H9 (cell line): ENCODE measurements around the gene DDX59. TPM values are rescaled to one million over a fixed set of nuclear protein-coding genes. Genes with fewer than 3 reads are reported as not detected.

Experiments
- DNase-seq: peaks from one replicate; pipeline ENCODE4 v3.0.0-alpha.2; 2017
- H2AFZ ChIP-seq: one replicate; pipeline ENCODE4 v1.6.1; 2013; ENCODE audit warnings: mild to moderate bottlenecking, low read length, control low read depth, moderate library complexity
- H2AK5ac ChIP-seq: 2 replicates; pipeline ENCODE4 v1.6.1; 2013; ENCODE audit warnings: low read length, control low read depth, mixed read lengths; ENCODE audit not compliant: insufficient read length
- H2BK120ac ChIP-seq: one replicate; pipeline ENCODE4 v1.6.1; 2013; ENCODE audit warnings: low read depth, mild to moderate bottlenecking, low read length, control low read depth, inconsistent platforms; ENCODE audit not compliant: poor library complexity, severe bottlenecking
- H2BK12ac ChIP-seq: 2 replicates; pipeline ENCODE4 v1.6.1; 2013; ENCODE audit warnings: low read length, control low read depth, mixed read lengths, low read depth; ENCODE audit not compliant: insufficient read length
- H2BK15ac ChIP-seq: 2 replicates; pipeline ENCODE4 v1.6.1; 2013; ENCODE audit warnings: low read depth, low read length, control low read depth
- H2BK20ac ChIP-seq: one replicate; pipeline ENCODE4 v1.6.1; 2013; ENCODE audit warnings: low read depth, mild to moderate bottlenecking, low read length, control low read depth, inconsistent platforms; ENCODE audit not compliant: poor library complexity, severe bottlenecking
- H2BK5ac ChIP-seq: 2 replicates; pipeline ENCODE4 v1.6.1; 2013; ENCODE audit warnings: low read length, control low read depth, mixed read lengths; ENCODE audit not compliant: insufficient read length
- H3K14ac ChIP-seq: 2 replicates; pipeline ENCODE4 v1.6.1; 2013; ENCODE audit warnings: low read length, control low read depth; ENCODE audit not compliant: insufficient read depth
- H3K18ac ChIP-seq: 2 replicates; pipeline ENCODE4 v1.6.1; 2013; ENCODE audit warnings: low read depth, mild to moderate bottlenecking, mixed read lengths, low read length, control low read depth; ENCODE audit not compliant: insufficient read length
- H3K23ac ChIP-seq: 2 replicates; pipeline ENCODE4 v1.6.1; 2013; ENCODE audit warnings: low read length, control low read depth, mixed read lengths, low read depth; ENCODE audit not compliant: insufficient read length
- H3K23me2 ChIP-seq: 2 replicates; pipeline ENCODE4 v1.6.1; 2013; ENCODE audit warnings: low read depth, mild to moderate bottlenecking, mixed read lengths, low read length, control low read depth; ENCODE audit not compliant: insufficient read length, poor library complexity, severe bottlenecking
- H3K27ac ChIP-seq: 2 replicates; pipeline ENCODE4 v1.5.1; 2013; ENCODE audit warnings: low read length, control low read depth, mixed read lengths, low read depth; ENCODE audit not compliant: insufficient read length
- H3K27me3 ChIP-seq: 2 replicates; pipeline ENCODE4 v1.6.1; 2013; ENCODE audit warnings: low read length, control low read depth, inconsistent platforms; ENCODE audit not compliant: insufficient read depth
- H3K4ac ChIP-seq: 2 replicates; pipeline ENCODE4 v1.6.1; 2013; ENCODE audit warnings: low read depth, mild to moderate bottlenecking, control low read depth, inconsistent platforms, low read length, moderate library complexity
- H3K4me1 ChIP-seq: 2 replicates; pipeline ENCODE4 v1.6.1; 2013; ENCODE audit warnings: low read length, control low read depth, inconsistent platforms; ENCODE audit not compliant: insufficient read depth
- H3K4me2 ChIP-seq: 2 replicates; pipeline ENCODE4 v1.6.1; 2013; ENCODE audit warnings: low read length, control low read depth, mixed read lengths; ENCODE audit not compliant: insufficient read length, insufficient read depth
- H3K56ac ChIP-seq: 2 replicates; pipeline ENCODE4 v1.6.1; 2013; ENCODE audit warnings: low read depth, mild to moderate bottlenecking, mixed read lengths, low read length, control low read depth; ENCODE audit not compliant: insufficient read length
- H3K79me1 ChIP-seq: 2 replicates; pipeline ENCODE4 v1.6.1; 2013; ENCODE audit warnings: low read depth, mild to moderate bottlenecking, moderate library complexity, low read length, control low read depth, inconsistent platforms; ENCODE audit not compliant: insufficient read depth, poor library complexity, severe bottlenecking
- H3K79me2 ChIP-seq: 2 replicates; pipeline ENCODE4 v1.6.1; 2013; ENCODE audit warnings: low read length, control low read depth, inconsistent platforms; ENCODE audit not compliant: insufficient read depth
- H3K9ac ChIP-seq: 2 replicates; pipeline ENCODE4 v1.6.1; 2013; ENCODE audit warnings: low read length, control low read depth, mixed read lengths; ENCODE audit not compliant: insufficient read length; ENCODE audit errors: extremely low read depth
- H3K9me3 ChIP-seq: one replicate; pipeline ENCODE4 v1.6.1; 2013; ENCODE audit warnings: low read depth, low read length, inconsistent platforms; ENCODE audit not compliant: control insufficient read depth
- H3T11ph ChIP-seq: one replicate; pipeline ENCODE4 v1.6.1; 2013; ENCODE audit warnings: mild to moderate bottlenecking, low read length, control low read depth, inconsistent platforms
- H4K20me1 ChIP-seq: one replicate; pipeline ENCODE4 v1.6.1; 2013; ENCODE audit not compliant: control insufficient read depth, insufficient read length, insufficient read depth
- H4K5ac ChIP-seq: 2 replicates; pipeline ENCODE4 v1.6.1; 2013; ENCODE audit warnings: low read depth, mild to moderate bottlenecking, mixed read lengths, low read length, control low read depth; ENCODE audit not compliant: insufficient read length
- H4K8ac ChIP-seq: replicated peaks from 2 replicates; pipeline ENCODE4 v1.6.1; 2013; ENCODE audit warnings: low read length, control low read depth, mixed read lengths, low read depth; ENCODE audit not compliant: insufficient read length
- H4K91ac ChIP-seq: 2 replicates; pipeline ENCODE4 v1.6.1; 2013; ENCODE audit warnings: low read depth, mild to moderate bottlenecking, moderate library complexity, mixed read lengths, low read length, control low read depth; ENCODE audit not compliant: insufficient read length
- H3K27ac Mint-ChIP-seq, 3 experiments: 2 replicates in 2 of 3; 3 replicates in 1 of 3; pipeline ENCODE4 v1.8.0; 2020 to 2021; ENCODE audit warnings: mixed read lengths in 3 of 3, mild to moderate bottlenecking in 1 of 3, moderate library complexity in 1 of 3
- H3K27me3 Mint-ChIP-seq: 2 replicates; pipeline ENCODE4 v1.8.0; 2021; ENCODE audit warnings: low read depth, mild to moderate bottlenecking, moderate library complexity, mixed read lengths
- H3K36me3 Mint-ChIP-seq, 3 experiments: 2 replicates in 2 of 3; 3 replicates in 1 of 3; pipeline ENCODE4 v1.8.0; 2020 to 2021; ENCODE audit warnings: low read depth in 3 of 3, mixed read lengths in 3 of 3; ENCODE audit not compliant: insufficient read depth in 1 of 3
- H3K4me1 Mint-ChIP-seq, 2 experiments: 2 replicates each; pipeline ENCODE4 v1.8.0; 2020; ENCODE audit warnings: mixed read lengths in 2 of 2
- H3K4me3 Mint-ChIP-seq, 2 experiments: 2 replicates in 1 of 2; 3 replicates in 1 of 2; pipeline ENCODE4 v1.8.0; 2020 to 2021; ENCODE audit warnings: mild to moderate bottlenecking in 2 of 2, mixed read lengths in 2 of 2, moderate library complexity in 1 of 2
- H3K9me3 Mint-ChIP-seq, 2 experiments: 2 replicates in 1 of 2; 3 replicates in 1 of 2; pipeline ENCODE4 v1.8.0; 2020; ENCODE audit warnings: mild to moderate bottlenecking in 2 of 2, mixed read lengths in 2 of 2, moderate library complexity in 1 of 2
- WGBS: extraction: QIAGEN DNeasy Blood & Tissue Kit; methylation state at CpG from one replicate; pipeline ENCODE4 v1.1.7; 2013; ENCODE audit warnings: missing lambda C conversion rate, low lambda C conversion rate, mixed read lengths; ENCODE audit not compliant: insufficient read length; ENCODE audit errors: extremely low coverage; 5-methylcytosine and 5-hydroxymethylcytosine counted together
- total RNA-seq: library from RNA; stranded (reverse); gene quantifications from 2 replicates; pipeline ENCODE4 v1.2.1, GENCODE V29; 2021
- TF ChIP-seq, protein P1 (sequence below): fragments of 200-600 bp; sonication (generic); conservative IDR thresholded peaks from 3 replicates; pipeline ENCODE4 v1.8.0; 2021; ENCODE audit warnings: antibody characterized with exemption, mild to moderate bottlenecking

The DDX59 gene
- total RNA-seq, 1 experiment from 2014 or later = 14.0 TPM

GRCh38 chr1:200694738-200695137, 25.0 kb upstream of the DDX59 start:
- no peak overlapping the region for H2BK20ac ChIP-seq
- H3K27me3 Mint-ChIP-seq = no peaks in the 10 kb centered on the region
- no peak overlapping the region for H3K4ac ChIP-seq
- no CpG with 5 or more reads among the region's 3 CpGs for WGBS
- H3T11ph ChIP-seq = no peak overlapping the region
- no peaks in the 10 kb centered on the region for H3K4me1 ChIP-seq
- no peak for DNase-seq
- H2AK5ac ChIP-seq = no peak overlapping the region
- H3K27ac Mint-ChIP-seq = no peak overlapping the region
- H3K4me3 Mint-ChIP-seq = no peak overlapping the region
- no peaks in the 10 kb centered on the region; a peak in 1 of 5 replicates for H3K9me3 Mint-ChIP-seq
- no peak overlapping the region for H3K27ac ChIP-seq
- H3K23ac ChIP-seq = no peak overlapping the region
- H3K23me2 ChIP-seq = no peaks in the 10 kb centered on the region
- no peak overlapping the region for H2BK12ac ChIP-seq
- H2BK5ac ChIP-seq = no peak overlapping the region
- no peaks in the 10 kb centered on the region for H3K79me1 ChIP-seq
- no peak overlapping the region for H2AFZ ChIP-seq
- no peak overlapping the region for H3K14ac ChIP-seq
- no peaks in the 10 kb centered on the region for H3K79me2 ChIP-seq
- TF ChIP-seq, protein P1, sequence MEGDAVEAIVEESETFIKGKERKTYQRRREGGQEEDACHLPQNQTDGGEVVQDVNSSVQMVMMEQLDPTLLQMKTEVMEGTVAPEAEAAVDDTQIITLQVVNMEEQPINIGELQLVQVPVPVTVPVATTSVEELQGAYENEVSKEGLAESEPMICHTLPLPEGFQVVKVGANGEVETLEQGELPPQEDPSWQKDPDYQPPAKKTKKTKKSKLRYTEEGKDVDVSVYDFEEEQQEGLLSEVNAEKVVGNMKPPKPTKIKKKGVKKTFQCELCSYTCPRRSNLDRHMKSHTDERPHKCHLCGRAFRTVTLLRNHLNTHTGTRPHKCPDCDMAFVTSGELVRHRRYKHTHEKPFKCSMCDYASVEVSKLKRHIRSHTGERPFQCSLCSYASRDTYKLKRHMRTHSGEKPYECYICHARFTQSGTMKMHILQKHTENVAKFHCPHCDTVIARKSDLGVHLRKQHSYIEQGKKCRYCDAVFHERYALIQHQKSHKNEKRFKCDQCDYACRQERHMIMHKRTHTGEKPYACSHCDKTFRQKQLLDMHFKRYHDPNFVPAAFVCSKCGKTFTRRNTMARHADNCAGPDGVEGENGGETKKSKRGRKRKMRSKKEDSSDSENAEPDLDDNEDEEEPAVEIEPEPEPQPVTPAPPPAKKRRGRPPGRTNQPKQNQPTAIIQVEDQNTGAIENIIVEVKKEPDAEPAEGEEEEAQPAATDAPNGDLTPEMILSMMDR = no peak
- no peak overlapping the region for H2BK120ac ChIP-seq
- no peaks in the 10 kb centered on the region for H3K27me3 ChIP-seq
- no peaks in the 10 kb centered on the region for H3K9me3 ChIP-seq
- no peak overlapping the region for H3K9ac ChIP-seq
- no peak overlapping the region for H4K8ac ChIP-seq
- no peaks in the 10 kb centered on the region for H4K20me1 ChIP-seq
- H3K36me3 Mint-ChIP-seq = no peaks in the 10 kb centered on the region; a peak in 1 of 7 replicates
- H3K18ac ChIP-seq = no peak overlapping the region
- H3K4me2 ChIP-seq = no peak overlapping the region
- no peak overlapping the region for H2BK15ac ChIP-seq
- H3K56ac ChIP-seq = no peak overlapping the region
- peaks cover under 1 to 7% of the 10 kb centered on the region in 2 experiments; a peak in 3 of 4 replicates for H3K4me1 Mint-ChIP-seq
- no peak overlapping the region for H4K5ac ChIP-seq
- no peak overlapping the region for H4K91ac ChIP-seq
